ENCODE measurements around the gene COL6A3.
"Not testable (repeated sequence)": the region's sequence is repeated elsewhere in the genome, so short reads cannot be mapped to it uniquely, and the experiment has no call there.

The COL6A3 gene

DNA sequence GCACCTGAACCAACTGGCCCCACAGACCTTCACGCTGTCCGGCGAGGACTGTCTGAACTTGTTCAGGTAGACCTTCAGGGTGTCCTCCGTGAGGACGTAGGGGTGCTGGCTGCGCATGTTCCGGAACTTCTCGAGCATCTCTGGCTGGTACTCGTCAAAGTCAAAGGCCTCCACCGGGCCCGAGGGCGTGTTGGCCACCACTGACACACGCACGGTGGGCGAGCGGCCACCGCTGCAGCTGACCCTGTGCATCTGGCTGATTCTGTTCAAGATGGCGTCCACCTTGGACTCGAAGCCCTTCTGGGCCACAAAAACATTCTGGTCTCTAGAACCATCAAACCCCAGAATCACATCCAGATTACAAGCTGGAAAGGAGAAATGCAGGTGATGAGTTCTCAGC lies 48.3 kb downstream of the COL6A3 start:
- peaks cover 10% of the 10 kb centered on the region; the same call in 1 of the 2 replicates for H3K4me1 ChIP-seq
- H3K9ac ChIP-seq: no peak overlapping the region
- no peaks in the 10 kb centered on the region for H3K27me3 ChIP-seq

GRCh38 chr2:237364655-237365054 lies 49.3 kb downstream of the COL6A3 start:
- TF ChIP-seq Cebpa-rat (IDR thresholded peaks at IDR 0.05): no peak
- Histone ChIP-seq H3K27me3 (no peaks in the 10 kb centered on the region), H3K4me2 (no peak overlapping the region), H3K4me1 (peaks cover 10% of the 10 kb centered on the region; the same call in 1 of the 2 replicates), H3K36me3 (no peaks in the 10 kb centered on the region), H3K9me3 (peaks cover 4% of the 10 kb centered on the region; the same call in 1 of the 2 replicates), H4K20me1 (no peaks in the 10 kb centered on the region), H3K9ac (no peak overlapping the region), H3K27ac (no peak overlapping the region), H3K4me3 (no peak overlapping the region)

More for the DNA sequence above, 48.3 kb downstream of the COL6A3 start:
- Histone ChIP-seq H3K27ac (no peak overlapping the region), H3K9me3 (peaks cover 4% of the 10 kb centered on the region; the same call in 1 of the 2 replicates), H4K20me1 (no peaks in the 10 kb centered on the region), H3K36me3 (no peaks in the 10 kb centered on the region), H3K4me2 (no peak overlapping the region), H3K4me3 (no peak overlapping the region)
- TF ChIP-seq Cebpa-rat (IDR thresholded peaks at IDR 0.05): no peak

DNA sequence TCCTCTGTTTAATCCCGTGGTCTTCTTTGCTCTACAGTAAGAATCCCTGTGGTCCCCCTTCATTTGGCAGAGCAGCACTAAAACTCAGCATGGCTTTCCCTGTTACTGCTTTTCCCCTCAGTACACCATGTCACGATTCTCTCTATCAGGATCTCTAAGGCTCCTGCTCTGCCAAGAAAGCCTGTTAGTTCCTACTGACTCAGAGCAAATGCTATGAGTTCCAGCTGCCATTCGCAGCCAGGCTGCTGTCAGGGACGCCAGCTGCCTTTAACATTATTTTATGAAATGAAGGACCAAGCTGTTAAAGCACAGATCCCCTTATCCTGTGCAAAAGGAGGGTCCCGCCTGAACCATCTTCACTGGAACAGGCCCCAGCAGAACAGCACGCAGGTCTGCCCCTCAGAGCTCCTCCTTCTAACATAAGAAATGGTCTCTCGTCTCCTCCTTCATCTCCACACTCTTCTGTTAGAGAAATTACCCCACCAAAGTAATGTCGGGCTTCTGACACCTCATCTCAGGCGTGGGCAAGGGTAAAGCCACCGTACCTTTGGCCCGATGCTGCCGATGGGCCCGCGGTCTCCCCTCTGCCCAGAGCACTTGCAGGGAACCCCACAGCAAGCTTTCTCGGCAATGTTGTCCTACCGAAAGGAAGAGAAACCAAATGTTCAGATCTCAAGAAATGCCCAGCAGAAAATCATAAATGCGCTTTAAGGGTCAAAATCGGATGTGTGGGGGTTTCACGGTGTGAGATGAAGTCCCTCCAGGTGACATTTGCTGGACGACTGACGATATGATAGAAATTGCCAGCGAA lies 52.6 kb downstream of the COL6A3 start:
- H3K9ac ChIP-seq: no peak overlapping the region
- no peak overlapping the region for H3K4me3 ChIP-seq
- H3K9me3 ChIP-seq: no peaks in the 10 kb centered on the region
- no peaks in the 10 kb centered on the region for H3K36me3 ChIP-seq
- H4K20me1 ChIP-seq: no peaks in the 10 kb centered on the region
- H3K27ac ChIP-seq: no peak overlapping the region
- peaks cover 10% of the 10 kb centered on the region; the same call in 1 of the 2 replicates for H3K4me1 ChIP-seq
- no peak overlapping the region for H3K4me2 ChIP-seq
- no peak for TF ChIP-seq Cebpa-rat (IDR thresholded peaks at IDR 0.05)
- no peaks in the 10 kb centered on the region for H3K27me3 ChIP-seq

DNA sequence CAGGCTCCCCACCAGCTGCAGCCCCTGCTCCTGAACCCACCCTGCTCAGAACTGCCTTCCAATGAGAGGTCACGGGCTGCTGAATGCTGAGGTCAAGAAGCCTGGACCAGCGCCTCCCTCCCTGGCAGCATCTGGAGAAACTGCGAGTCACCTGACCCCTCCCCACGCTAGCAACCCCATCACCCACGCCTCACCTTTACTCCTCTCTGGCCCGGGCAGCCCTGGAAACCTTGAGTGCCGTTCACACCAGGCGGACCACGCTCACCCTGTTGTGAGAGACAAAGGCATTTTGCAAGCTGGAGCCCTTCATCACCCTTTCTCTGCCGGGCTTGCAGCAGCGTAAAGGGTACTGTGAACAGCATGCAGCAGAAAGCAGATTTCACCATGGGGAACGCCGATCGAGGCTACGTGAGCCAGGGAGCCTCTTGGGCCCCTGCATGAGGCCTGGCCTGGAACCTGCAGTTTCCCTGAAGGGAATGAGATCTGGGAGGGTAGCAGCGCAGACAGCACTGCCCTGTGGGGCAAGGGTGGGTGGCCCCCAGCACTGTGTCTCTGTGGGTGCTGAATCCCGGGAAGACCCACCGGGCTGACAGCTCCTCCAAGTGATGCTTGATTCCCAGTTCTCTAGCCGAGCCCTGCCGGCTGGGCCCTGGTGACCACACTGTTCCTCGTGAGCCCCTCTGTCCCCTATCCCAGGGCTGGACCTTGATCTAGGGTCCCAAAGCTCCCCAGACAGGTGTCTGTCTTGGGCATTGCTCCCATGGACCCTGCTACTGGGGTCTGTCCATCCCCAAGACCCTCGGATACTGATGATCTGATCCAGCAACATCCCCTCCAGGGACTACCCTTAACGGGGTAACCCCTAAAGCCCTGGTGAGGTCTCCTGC lies 53.8 kb downstream of the COL6A3 start:
- H3K27me3 ChIP-seq: no peaks in the 10 kb centered on the region
- no peak overlapping the region for H3K4me2 ChIP-seq
- H3K9ac ChIP-seq: no peak overlapping the region
- H4K20me1 ChIP-seq: no peaks in the 10 kb centered on the region
- no peak overlapping the region for H3K4me3 ChIP-seq
- H3K4me1 ChIP-seq: peaks cover 10% of the 10 kb centered on the region; the same call in 1 of the 2 replicates
- H3K36me3 ChIP-seq: no peaks in the 10 kb centered on the region
- no peak for TF ChIP-seq Cebpa-rat (IDR thresholded peaks at IDR 0.05)
- no peak overlapping the region for H3K27ac ChIP-seq
- H3K9me3 ChIP-seq: no peaks in the 10 kb centered on the region

DNA sequence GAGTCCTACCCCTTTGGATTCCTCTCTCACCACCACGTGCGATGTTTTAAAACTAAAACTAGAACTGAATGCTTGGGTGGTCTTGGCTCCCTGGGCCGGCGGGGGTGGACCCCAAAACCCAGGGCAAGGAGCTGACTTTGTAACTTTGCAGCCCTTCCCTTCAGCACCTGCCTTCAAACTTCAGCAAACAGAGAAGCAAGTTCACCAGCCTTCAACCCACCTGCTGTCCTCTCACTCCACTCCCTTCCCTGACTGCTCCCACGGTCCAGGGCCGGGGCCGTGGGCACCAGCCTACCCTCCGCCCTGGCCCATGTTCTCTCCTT lies 54.5 kb downstream of the COL6A3 start:
- TF ChIP-seq Cebpa-rat (IDR thresholded peaks at IDR 0.05): no peak
- no peaks in the 10 kb centered on the region for H4K20me1 ChIP-seq
- H3K36me3 ChIP-seq: no peaks in the 10 kb centered on the region
- no peaks in the 10 kb centered on the region for H3K9me3 ChIP-seq
- H3K9ac ChIP-seq: no peak overlapping the region
- peaks cover 10% of the 10 kb centered on the region; the same call in 1 of the 2 replicates for H3K4me1 ChIP-seq
- no peak overlapping the region for H3K27ac ChIP-seq
- no peak overlapping the region for H3K4me2 ChIP-seq
- no peak overlapping the region for H3K4me3 ChIP-seq
- no peaks in the 10 kb centered on the region for H3K27me3 ChIP-seq

GRCh38 chr2:237358721-237359517 lies 55.0 kb downstream of the COL6A3 start:
- Histone ChIP-seq H3K27ac (no peak overlapping the region), H3K4me2 (no peak overlapping the region), H3K4me1 (peaks cover 6% of the 10 kb centered on the region; the same call in 1 of the 2 replicates), H3K36me3 (no peaks in the 10 kb centered on the region), H3K9ac (no peak overlapping the region), H4K20me1 (no peaks in the 10 kb centered on the region), H3K27me3 (no peaks in the 10 kb centered on the region), H3K9me3 (no peaks in the 10 kb centered on the region), H3K4me3 (no peak overlapping the region)
- TF ChIP-seq Cebpa-rat (IDR thresholded peaks at IDR 0.05): no peak

DNA sequence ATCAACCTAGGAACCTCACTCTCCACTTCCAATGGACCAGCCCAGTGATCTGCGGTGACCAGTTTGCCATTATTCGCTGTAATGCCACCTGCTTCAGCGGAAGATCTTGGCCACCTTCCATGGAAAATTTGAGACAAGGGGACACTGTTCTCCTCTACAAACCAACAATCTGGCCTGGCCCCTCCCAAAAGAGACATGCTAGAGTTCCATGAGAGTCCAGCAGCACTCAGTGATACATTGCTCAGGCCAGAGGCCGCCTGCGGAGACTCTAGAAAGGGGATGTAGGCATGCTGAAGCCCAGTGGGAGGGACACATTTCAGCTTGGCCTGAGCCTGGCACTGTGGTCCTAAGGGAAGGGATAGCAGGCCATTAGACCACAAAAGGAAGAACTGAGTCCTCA lies 58.3 kb downstream of the COL6A3 start:
- Histone ChIP-seq H3K27me3 (no peaks in the 10 kb centered on the region), H3K9me3 (no peaks in the 10 kb centered on the region), H4K20me1 (no peaks in the 10 kb centered on the region), H3K36me3 (no peaks in the 10 kb centered on the region), H3K4me3 (no peak overlapping the region), H3K4me1 (no peaks in the 10 kb centered on the region), H3K9ac (no peak overlapping the region), H3K4me2 (no peak overlapping the region), H3K27ac (no peak overlapping the region)
- TF ChIP-seq Cebpa-rat (IDR thresholded peaks at IDR 0.05): no peak

DNA sequence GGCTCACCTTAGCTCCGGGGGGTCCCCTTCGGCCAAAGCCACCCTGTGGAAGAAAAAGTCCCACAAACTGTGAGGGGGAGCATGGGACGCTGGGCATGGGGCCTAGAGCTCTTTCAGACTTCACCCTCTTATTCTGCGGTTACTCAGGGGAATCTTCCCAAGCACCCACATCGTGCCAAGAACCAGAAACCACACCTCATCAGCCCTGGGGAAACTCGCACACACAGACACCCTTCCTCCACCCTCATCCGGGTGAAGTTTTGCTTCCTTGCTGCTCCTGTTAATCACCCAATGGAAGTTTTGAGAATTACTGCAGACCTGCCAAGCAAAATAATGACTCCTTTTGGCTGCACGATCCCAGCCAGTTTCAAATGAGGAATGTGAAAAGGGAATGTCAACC lies 59.1 kb downstream of the COL6A3 start:
- no peak for TF ChIP-seq Cebpa-rat (IDR thresholded peaks at IDR 0.05)
- Histone ChIP-seq H3K4me1 (no peaks in the 10 kb centered on the region), H3K4me2 (no peak overlapping the region), H3K27me3 (no peaks in the 10 kb centered on the region), H3K9ac (no peak overlapping the region), H3K27ac (no peak overlapping the region), H3K9me3 (no peaks in the 10 kb centered on the region), H3K4me3 (no peak overlapping the region), H4K20me1 (no peaks in the 10 kb centered on the region), H3K36me3 (no peaks in the 10 kb centered on the region)

DNA sequence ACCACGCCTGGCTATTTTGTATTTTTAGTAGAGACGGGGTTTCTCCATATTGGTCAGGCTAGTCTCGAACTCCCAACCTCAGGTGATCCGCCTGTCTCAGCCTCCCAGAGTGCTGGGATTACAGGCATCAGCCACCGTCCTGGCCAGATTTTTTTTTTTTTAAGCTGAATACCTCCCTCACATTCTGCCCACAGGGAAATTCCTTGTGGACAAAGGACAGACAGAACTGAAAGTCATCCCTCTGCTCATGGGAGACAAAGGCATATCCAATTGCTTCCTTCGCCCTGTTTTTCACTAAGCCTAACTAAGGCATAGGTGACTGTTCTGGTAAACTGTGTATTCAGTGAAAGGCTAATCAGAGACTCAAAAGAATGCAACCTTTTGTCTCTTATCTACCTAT lies 59.8 kb downstream of the COL6A3 start:
- H3K9me3 ChIP-seq, H3K4me2 ChIP-seq, H3K4me3 ChIP-seq, H3K4me1 ChIP-seq, H4K20me1 ChIP-seq, H3K27ac ChIP-seq, H3K9ac ChIP-seq, H3K27me3 ChIP-seq, H3K36me3 ChIP-seq: not testable (repeated sequence)
